Hippocampal formation (tissue), 2 donors: ENCODE data around the gene GNLY.

Experiments used
- DNase-seq, 2 donors: peaks; one replicate each; lab custom pipeline; 2025; lab: John Stamatoyannopoulos, UW

GNLY gene

GRCh38 chr2:85684806-85685205 lies 9.4 kb upstream of the GNLY start:
- DNase-seq = no peak

- no peak for DNase-seq
Observed at GRCh38 chr2:85690932-85691331, 3.2 kb upstream of the GNLY start.

- DNase-seq = no peak
Observed at GRCh38 chr2:85692039-85692645, 2.0 kb upstream of the GNLY start.

GRCh38 chr2:85695121-85695520 lies 963 bp downstream of the GNLY start:
- no peak for DNase-seq

- no peak for DNase-seq
Observed at GRCh38 chr2:85695691-85696668, 1.8 kb downstream of the GNLY start.

- no peak for DNase-seq
Observed at GRCh38 chr2:85697096-85697495, 2.9 kb downstream of the GNLY start.

GRCh38 chr2:85697716-85698115 lies 3.6 kb downstream of the GNLY start:
- DNase-seq = no peak

- no peak for DNase-seq
Observed at GRCh38 chr2:85698184-85698879, 4.2 kb downstream of the GNLY start.

- peak in 1 of 2 donors; percentile 17 for DNase-seq
Observed at GRCh38 chr2:85698880-85699254, 4.7 kb downstream of the GNLY start.

- no peak for DNase-seq
Observed at GRCh38 chr2:85699325-85699724, 5.2 kb downstream of the GNLY start.

- no peak for DNase-seq
Observed at GRCh38 chr2:85702172-85702571, 8.0 kb downstream of the GNLY start.

- DNase-seq = no peak
Observed at GRCh38 chr2:85702800-85703199, 8.6 kb downstream of the GNLY start.

GRCh38 chr2:85703329-85703728 lies 9.2 kb downstream of the GNLY start:
- DNase-seq = no peak

GRCh38 chr2:85704038-85704437 lies 9.9 kb downstream of the GNLY start:
- DNase-seq = no peak

GRCh38 chr2:85704800-85705679 lies 10.9 kb downstream of the GNLY start:
- no peak for DNase-seq

GRCh38 chr2:85705680-85706039 lies 11.5 kb downstream of the GNLY start:
- no peak for DNase-seq

- DNase-seq = no peak
Observed at GRCh38 chr2:85706063-85706462, 11.9 kb downstream of the GNLY start.

- DNase-seq = peak in 1 of 2 donors; percentile 44
Observed at GRCh38 chr2:85706599-85707296, 12.6 kb downstream of the GNLY start.

- peak in 1 of 2 donors; percentile 80 for DNase-seq
Observed at GRCh38 chr2:85707304-85707703, 13.1 kb downstream of the GNLY start.

- no peak for DNase-seq
Observed at GRCh38 chr2:85708641-85709040, 14.5 kb downstream of the GNLY start.

GRCh38 chr2:85709401-85709811 lies 15.2 kb downstream of the GNLY start:
- DNase-seq = no peak
